ENCODE measurements around the gene EFCAB13. TPM values are rescaled to one million over a fixed set of nuclear protein-coding genes. Genes with fewer than 3 reads are reported as not detected.

Gene EFCAB13
- 1 to 10 TPM in 4 of 6 experiments, under 1 TPM in 2; 0.59 to 1.8 (median 1.2) TPM for total RNA-seq (2021; fragmentation: NEBNext Ultra II Directional; extraction: Animal tissue kit (Norgen Biotek cat#: 25700))
- long read RNA-seq: 0 reads

DNA sequence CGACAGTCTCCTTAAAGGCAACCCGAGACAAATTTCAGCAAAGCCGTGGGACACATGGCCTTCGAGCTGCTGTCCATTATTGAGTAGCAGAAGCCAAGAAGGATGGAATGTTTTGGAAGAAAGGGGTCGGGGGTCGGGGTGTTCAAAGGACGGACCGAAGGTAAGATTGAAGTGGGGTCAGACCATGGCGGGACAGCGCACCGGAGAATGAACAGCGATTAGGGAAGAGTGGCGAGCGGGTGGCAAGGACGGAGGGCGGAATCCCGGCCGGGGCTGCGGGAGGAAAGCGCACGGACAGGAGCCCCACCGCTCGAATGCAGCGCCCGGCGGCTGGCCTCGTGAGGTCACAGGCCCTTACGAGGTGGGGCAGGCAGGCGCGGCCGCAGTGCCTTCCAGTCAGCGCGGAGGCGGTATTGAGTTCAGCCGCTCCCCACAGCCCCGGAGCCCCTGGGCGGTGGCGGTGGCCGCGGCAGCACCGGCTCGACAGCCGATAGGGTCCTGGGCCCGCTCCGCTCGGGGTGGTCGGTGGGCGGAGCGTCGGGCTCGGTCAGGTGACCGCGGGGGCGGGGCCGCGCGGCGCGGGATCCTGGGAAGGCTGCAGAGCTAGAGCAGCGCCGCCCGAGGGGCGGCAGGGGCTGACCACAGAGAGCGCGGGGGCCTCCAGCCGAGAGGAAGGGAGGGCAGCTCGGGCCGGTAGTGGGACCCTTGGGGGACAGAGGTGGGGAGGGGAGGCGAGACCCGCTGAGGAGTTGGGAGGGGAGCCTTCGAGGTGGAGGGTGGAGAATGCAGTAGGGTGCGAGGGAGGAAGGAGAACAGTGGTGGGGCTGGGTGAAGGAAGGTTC, at the start of gene EFCAB13:
TSS of gene EFCAB13 (plus strand) at position 574 of the 842 bp plus-strand sequence. CDS start 4,399 bp downstream, outside the sequence.
- H3K9me3 Mint-ChIP-seq: peaks cover 15% of the 10 kb centered on the region
- peak; percentile 48 for DNase-seq
- H3K36me3 Mint-ChIP-seq (ENCODE audit: low read depth): peaks cover 6% of the 10 kb centered on the region
- H3K4me1 Mint-ChIP-seq (ENCODE audit: low read depth): peaks cover 21% of the 10 kb centered on the region; the same call in 1 of the 2 replicates
- TF ChIP-seq, protein P1, sequence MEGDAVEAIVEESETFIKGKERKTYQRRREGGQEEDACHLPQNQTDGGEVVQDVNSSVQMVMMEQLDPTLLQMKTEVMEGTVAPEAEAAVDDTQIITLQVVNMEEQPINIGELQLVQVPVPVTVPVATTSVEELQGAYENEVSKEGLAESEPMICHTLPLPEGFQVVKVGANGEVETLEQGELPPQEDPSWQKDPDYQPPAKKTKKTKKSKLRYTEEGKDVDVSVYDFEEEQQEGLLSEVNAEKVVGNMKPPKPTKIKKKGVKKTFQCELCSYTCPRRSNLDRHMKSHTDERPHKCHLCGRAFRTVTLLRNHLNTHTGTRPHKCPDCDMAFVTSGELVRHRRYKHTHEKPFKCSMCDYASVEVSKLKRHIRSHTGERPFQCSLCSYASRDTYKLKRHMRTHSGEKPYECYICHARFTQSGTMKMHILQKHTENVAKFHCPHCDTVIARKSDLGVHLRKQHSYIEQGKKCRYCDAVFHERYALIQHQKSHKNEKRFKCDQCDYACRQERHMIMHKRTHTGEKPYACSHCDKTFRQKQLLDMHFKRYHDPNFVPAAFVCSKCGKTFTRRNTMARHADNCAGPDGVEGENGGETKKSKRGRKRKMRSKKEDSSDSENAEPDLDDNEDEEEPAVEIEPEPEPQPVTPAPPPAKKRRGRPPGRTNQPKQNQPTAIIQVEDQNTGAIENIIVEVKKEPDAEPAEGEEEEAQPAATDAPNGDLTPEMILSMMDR (IDR thresholded peaks at IDR 0.05): peak; percentile 32
- H3K27me3 Mint-ChIP-seq (ENCODE audit: insufficient read depth): no peaks in the 10 kb centered on the region; the same call in none of the 2 replicates
- H3K4me3 Mint-ChIP-seq: peak within 1 kb of the TSS; percentile 97
- peak within 1 kb of the TSS; percentile 91 for H3K27ac Mint-ChIP-seq

- no peak for DNase-seq
- Mint-ChIP-seq H3K36me3 (ENCODE audit: low read depth) (peaks cover 9% of the 10 kb centered on the region), H3K4me3 (no peak overlapping the region), H3K27me3 (ENCODE audit: insufficient read depth) (peaks cover 4% of the 10 kb centered on the region; the same call in 1 of the 2 replicates), H3K4me1 (ENCODE audit: low read depth) (peaks cover 52% of the 10 kb centered on the region), H3K9me3 (peaks cover 7% of the 10 kb centered on the region), H3K27ac (no peak overlapping the region)
- TF ChIP-seq, protein P1 (IDR thresholded peaks at IDR 0.05): no peak
Observed at GRCh38 chr17:47274319-47275069, 49.3 kb upstream of the EFCAB13 start.

DNA sequence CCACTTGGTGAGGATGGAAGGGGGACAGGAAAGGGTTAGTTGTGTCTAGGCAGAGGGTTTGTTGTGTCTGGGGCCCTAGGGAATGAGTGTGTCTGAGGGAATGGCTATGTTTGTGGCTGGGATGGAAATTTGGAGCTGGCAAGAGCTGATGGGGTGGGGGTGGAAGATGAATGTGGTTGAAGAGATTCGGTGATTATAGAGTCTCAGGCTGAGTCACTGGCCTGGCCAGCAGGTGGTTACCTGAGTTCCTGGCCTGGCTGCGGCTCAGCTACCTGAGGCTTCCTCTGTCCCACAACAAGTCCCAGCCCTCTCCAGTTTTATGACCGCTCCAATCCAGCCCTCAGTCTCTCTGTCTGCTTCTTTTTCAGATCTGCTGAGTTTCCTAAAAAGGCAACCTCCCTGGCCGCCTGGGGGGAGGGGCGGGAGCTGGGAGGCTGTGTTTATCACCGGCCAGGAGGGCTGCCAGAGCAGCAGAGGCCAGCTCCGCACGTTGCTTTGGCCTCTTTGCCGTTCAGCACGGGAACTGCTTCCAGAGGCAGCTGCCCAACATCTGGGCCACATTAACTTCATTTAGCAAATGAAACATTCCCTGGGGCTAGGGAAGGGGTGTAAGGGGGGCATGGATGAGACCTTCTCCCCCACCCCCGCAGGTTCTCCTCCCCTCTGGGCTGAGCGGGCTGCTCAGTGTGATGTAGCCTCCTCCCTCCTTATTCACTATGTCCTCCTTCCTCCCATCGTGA, 48.3 kb upstream of the EFCAB13 start:
- DNase-seq: peak; percentile 39
- Mint-ChIP-seq H3K4me3 (peak overlapping the region; percentile 64), H3K27ac (peak overlapping the region; percentile 66), H3K27me3 (ENCODE audit: insufficient read depth) (peaks cover 6% of the 10 kb centered on the region), H3K9me3 (peaks cover 5% of the 10 kb centered on the region; the same call in 1 of the 2 replicates), H3K36me3 (ENCODE audit: low read depth) (peaks cover 6% of the 10 kb centered on the region; the same call in 1 of the 2 replicates), H3K4me1 (ENCODE audit: low read depth) (peaks cover 60% of the 10 kb centered on the region)
- TF ChIP-seq, protein P1 (IDR thresholded peaks at IDR 0.05): no peak

DNA sequence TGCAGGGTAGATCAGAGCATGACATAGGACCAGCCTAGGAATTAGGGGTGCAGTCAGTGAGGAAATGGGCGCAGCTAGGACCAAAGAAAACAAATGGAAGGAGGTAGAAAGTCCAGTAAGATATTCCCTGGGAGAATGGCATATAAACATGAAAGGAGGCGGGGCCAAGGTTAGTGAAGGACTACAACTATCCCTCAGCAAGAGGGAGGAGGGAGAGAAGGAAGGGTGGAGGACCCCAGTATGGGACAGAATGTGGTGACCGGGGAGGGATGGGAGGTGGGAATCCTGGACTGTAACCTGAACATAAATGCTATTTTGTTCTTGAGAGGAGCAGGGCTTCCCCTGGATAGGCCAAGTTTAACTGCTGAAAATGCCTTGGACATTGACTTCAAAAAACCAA, 47.3 kb upstream of the EFCAB13 start:
- Mint-ChIP-seq H3K9me3 (no peaks in the 10 kb centered on the region), H3K4me3 (peak overlapping the region; percentile 2; the same call in 1 of the 2 replicates), H3K27me3 (ENCODE audit: insufficient read depth) (peaks cover 8% of the 10 kb centered on the region), H3K27ac (peak overlapping the region; percentile 23; the same call in 1 of the 2 replicates), H3K4me1 (ENCODE audit: low read depth) (peaks cover 66% of the 10 kb centered on the region), H3K36me3 (ENCODE audit: low read depth) (no peaks in the 10 kb centered on the region)
- TF ChIP-seq, protein P1 (IDR thresholded peaks at IDR 0.05): no peak
- no peak for DNase-seq

- peak overlapping the region; percentile 71 for H3K27ac Mint-ChIP-seq
- peaks cover 8% of the 10 kb centered on the region for H3K27me3 Mint-ChIP-seq (ENCODE audit: insufficient read depth)
- H3K4me3 Mint-ChIP-seq: no peak overlapping the region
- no peaks in the 10 kb centered on the region for H3K36me3 Mint-ChIP-seq (ENCODE audit: low read depth)
- H3K4me1 Mint-ChIP-seq (ENCODE audit: low read depth): peaks cover 66% of the 10 kb centered on the region
- no peaks in the 10 kb centered on the region for H3K9me3 Mint-ChIP-seq
- DNase-seq: peak; percentile 86
- TF ChIP-seq, protein P1 (IDR thresholded peaks at IDR 0.05): no peak
Observed at GRCh38 chr17:47276868-47277267, 46.9 kb upstream of the EFCAB13 start.

Data from HFFc6 (cell line).